GM23338 (cell line): ENCODE data around the gene SAMD11. TPM values are rescaled to one million over a fixed set of nuclear protein-coding genes. Genes with fewer than 3 reads are reported as not detected.

Source experiments
- ATAC-seq: fragments of 200-7000 bp; cut with Tn5 transposase; 3 replicates; pipeline ENCODE4 v1.9.1; 2020
- DNase-seq: peaks from one replicate; pipeline ENCODE4 v3.0.0-alpha.2; 2015; ENCODE audit warnings: low spot score
- H2AFZ ChIP-seq: fragments of 200-600 bp; sonication (generic); 2 replicates; pipeline ENCODE4 v1.8.0; 2016; ENCODE audit warnings: antibody characterized with exemption, mild to moderate bottlenecking, moderate library complexity
- H3F3A ChIP-seq: fragments of 200-600 bp; sonication (generic); replicated peaks from 2 replicates; pipeline ENCODE4 v1.8.0; 2017; ENCODE audit warnings: antibody characterized with exemption, mixed run types, low read depth
- H3K27ac ChIP-seq: fragments of 200-600 bp; sonication (generic); 2 replicates; pipeline ENCODE4 v1.6.1; 2016; ENCODE audit warnings: low read depth
- H3K27me3 ChIP-seq: fragments of 200-600 bp; sonication (generic); 2 replicates; pipeline ENCODE4 v1.8.0; 2016; ENCODE audit warnings: mild to moderate bottlenecking, mixed run types, moderate library complexity; ENCODE audit not compliant: insufficient read depth
- H3K36me3 ChIP-seq: fragments of 200-600 bp; sonication (generic); 2 replicates; pipeline ENCODE4 v1.8.0; 2016; ENCODE audit warnings: mild to moderate bottlenecking; ENCODE audit not compliant: insufficient read depth
- H3K4me1 ChIP-seq: fragments of 200-600 bp; sonication (generic); 2 replicates; pipeline ENCODE4 v1.8.0; 2016; ENCODE audit warnings: mild to moderate bottlenecking, moderate library complexity; ENCODE audit not compliant: insufficient read depth
- H3K4me2 ChIP-seq: fragments of 200-600 bp; sonication (generic); 2 replicates; pipeline ENCODE4 v1.7.1; 2017; ENCODE audit warnings: mixed run types
- H3K4me3 ChIP-seq: fragments of 200-600 bp; sonication (generic); 2 replicates; pipeline ENCODE4 v1.6.1; 2016; ENCODE audit warnings: mixed run types
- H3K79me2 ChIP-seq: fragments of 200-600 bp; sonication (generic); replicated peaks from 2 replicates; pipeline ENCODE4 v1.8.0; 2017; ENCODE audit warnings: mild to moderate bottlenecking; ENCODE audit not compliant: insufficient read depth
- H3K9me2 ChIP-seq: fragments of 200-600 bp; sonication (generic); 2 replicates; pipeline ENCODE4 v1.8.0; 2017; ENCODE audit not compliant: insufficient read depth
- H4K20me1 ChIP-seq: fragments of 200-600 bp; sonication (generic); replicated peaks from 2 replicates; pipeline ENCODE4 v1.8.0; 2017; ENCODE audit warnings: mild to moderate bottlenecking; ENCODE audit not compliant: insufficient read depth
- H3K27ac Mint-ChIP-seq: 2 replicates; pipeline ENCODE4 v1.8.0; 2020; ENCODE audit warnings: inconsistent platforms, mild to moderate bottlenecking, moderate library complexity, mixed read lengths
- H3K27me3 Mint-ChIP-seq: 3 replicates; pipeline ENCODE4 v1.8.0; 2022; ENCODE audit warnings: low read depth, mild to moderate bottlenecking, moderate library complexity, mixed read lengths, inconsistent platforms; ENCODE audit not compliant: insufficient read depth, poor library complexity
- H3K36me3 Mint-ChIP-seq: 3 replicates; pipeline ENCODE4 v1.8.0; 2021; ENCODE audit warnings: low read depth, mild to moderate bottlenecking, inconsistent platforms, moderate library complexity, mixed read lengths
- H3K4me1 Mint-ChIP-seq: 3 replicates; pipeline ENCODE4 v1.8.0; 2020; ENCODE audit warnings: mild to moderate bottlenecking, inconsistent platforms, mixed read lengths
- H3K4me3 Mint-ChIP-seq: 3 replicates; pipeline ENCODE4 v1.8.0; 2021; ENCODE audit warnings: moderate library complexity, mild to moderate bottlenecking, inconsistent platforms, mixed read lengths
- H3K9me3 Mint-ChIP-seq: 3 replicates; pipeline ENCODE4 v1.8.0; 2020; ENCODE audit warnings: moderate library complexity, mild to moderate bottlenecking, inconsistent platforms, mixed read lengths
- CTCF ChIP-seq, 2 experiments: fragments of 200-600 bp in 1 of 2; sonication (generic) in 1 of 2; conservative IDR thresholded peaks; 2 replicates each; pipeline versions ENCODE4 v1.5.1 to v1.6.1; 2016 to 2017; ENCODE audit warnings: antibody characterized with exemption in 2 of 2, low read depth in 2 of 2, mild to moderate bottlenecking in 2 of 2, moderate library complexity in 1 of 2
- ZNF114 ChIP-seq: fragments of 250-450 bp; sonication (Bioruptor Pico); IDR thresholded peaks from 2 replicates; pipeline ENCODE4 v1.5.0; 2020; ENCODE audit warnings: mild to moderate bottlenecking, moderate library complexity
- ZNF462 ChIP-seq: fragments of 250-450 bp; sonication (Bioruptor Pico); IDR thresholded peaks from 2 replicates; pipeline ENCODE4 v1.5.0; 2020; ENCODE audit warnings: mild to moderate bottlenecking, moderate library complexity
- polyA plus RNA-seq: library from polyadenylated mRNA; unstranded; fragments of >200 nt; fragmentation: Nextera tagmentation; extraction: Ambion mirVana; gene quantifications from 2 replicates; pipeline ENCODE4 v1.2.1, GENCODE V29; 2016
- total RNA-seq: library from RNA; depleted of rRNA; stranded (reverse); fragments of >200 nt; shearing (Covaris generic); gene quantifications from 2 replicates; pipeline ENCODE4 v1.2.3, GENCODE V29; 2014

SAMD11 gene
- total and polyA plus RNA-seq, 2 experiments from 2014 or later, result 0.14 to 0.40 TPM

GRCh38 chr1:933603-933940 is 9.8 kb downstream of the SAMD11 start:
- no peaks in the 10 kb centered on the region for H4K20me1 ChIP-seq
- H3K27me3 ChIP-seq, result peaks cover 83% of the 10 kb centered on the region
- DNase-seq (no peak), ATAC-seq (0 out of 3 replicates have a peak, but pooled peaks have one; percentile 2)
- no peaks in the 10 kb centered on the region for H3F3A ChIP-seq
- Mint-ChIP-seq H3K36me3 (no peaks in the 10 kb centered on the region), H3K9me3 (no peaks in the 10 kb centered on the region; the same call in 2 of the 3 replicates), H3K4me1 (peaks cover 9% of the 10 kb centered on the region), H3K27me3 (peaks cover 69% of the 10 kb centered on the region), H3K27ac (no peak overlapping the region), H3K4me3 (no peak overlapping the region)
- no peaks in the 10 kb centered on the region for H3K79me2 ChIP-seq
- no peak for TF ChIP-seq ZNF114 (CRISPR knock-in tag)
- TF ChIP-seq ZNF462 (CRISPR knock-in tag), result no peak
- H3K4me1 ChIP-seq, result no peaks in the 10 kb centered on the region; the same call in 1 of the 2 replicates
- H3K27ac ChIP-seq, result no peak overlapping the region
- H3K4me2 ChIP-seq, result no peak overlapping the region
- H3K9me2 ChIP-seq, result no peaks in the 10 kb centered on the region
- no peaks in the 10 kb centered on the region for H3K36me3 ChIP-seq
- H2AFZ ChIP-seq, result no peak overlapping the region
- H3K4me3 ChIP-seq, result no peak overlapping the region

GRCh38 chr1:934991-935750 is 11.4 kb downstream of the SAMD11 start:
- Mint-ChIP-seq H3K27me3 (peaks cover 72% of the 10 kb centered on the region), H3K9me3 (no peaks in the 10 kb centered on the region; the same call in 2 of the 3 replicates), H3K4me3 (peak overlapping the region; percentile 24; the same call in 1 of the 3 replicates), H3K36me3 (no peaks in the 10 kb centered on the region), H3K4me1 (peaks cover 13% of the 10 kb centered on the region), H3K27ac (no peak overlapping the region)
- DNase-seq (no peak), ATAC-seq (no peak)
- Histone ChIP-seq H3K27me3 (peaks cover 85% of the 10 kb centered on the region), H3K36me3 (no peaks in the 10 kb centered on the region), H3K4me3 (no peak overlapping the region), H3K4me1 (no peaks in the 10 kb centered on the region; the same call in 1 of the 2 replicates), H3K4me2 (peak overlapping the region; percentile 38; the same call in 1 of the 2 replicates), H3K79me2 (no peaks in the 10 kb centered on the region), H3K9me2 (no peaks in the 10 kb centered on the region), H4K20me1 (no peaks in the 10 kb centered on the region), H2AFZ (no peak overlapping the region), H3K27ac (no peak overlapping the region), H3F3A (no peaks in the 10 kb centered on the region)
- no peak for TF ChIP-seq CTCF (conservative IDR thresholded peaks at IDR 0.05; ENCODE audit: low read depth in 2 of 2)
- TF ChIP-seq ZNF114 (CRISPR knock-in tag), result no peak
